AG04450 (cell line): ENCODE measurements around the gene GPR132. TPM values are rescaled to one million over a fixed set of nuclear protein-coding genes. Genes with fewer than 3 reads are reported as not detected.
"Not testable (repeated sequence)": the region's sequence is repeated elsewhere in the genome, so short reads cannot be mapped to it uniquely, and the experiment has no call there.

Experiments used
- CTCF ChIA-PET: fragments of 300-600, 350-600 bp; formaldehyde crosslinking; extraction: SDS; loops from one replicate; lab custom pipeline; 2022; ENCODE audit warnings: antibody characterized with exemption, inconsistent platforms; lab: Charles Lee
- POLR2A ChIA-PET: fragments of 350-600 bp; formaldehyde crosslinking; extraction: SDS; loops from one replicate; lab custom pipeline; 2021; ENCODE audit warnings: antibody characterized with exemption, inconsistent platforms; lab: Yijun Ruan, JAX
- DNase-seq: peaks from one replicate; pipeline ENCODE4 v3.0.0-alpha.2; 2011; ENCODE audit warnings: low read depth, low spot score
- H3K27ac ChIP-seq: one replicate; pipeline ENCODE4 v1.5.1; 2012; ENCODE audit warnings: low read depth, low read length, control low read depth
- H3K27me3 ChIP-seq: one replicate; pipeline ENCODE4 v1.6.0; 2012; ENCODE audit warnings: low read length; ENCODE audit not compliant: control insufficient read depth, insufficient read depth
- H3K4me3 ChIP-seq: 2 replicates; pipeline ENCODE4 v1.5.1; 2011; ENCODE audit warnings: mild to moderate bottlenecking, low read depth, low read length, control low read depth
- H3K9me3 ChIP-seq: 2 replicates; pipeline ENCODE4 v1.5.1; 2012; ENCODE audit warnings: low read length; ENCODE audit not compliant: control insufficient read depth, insufficient read depth
- polyA plus RNA-seq: library from polyadenylated mRNA; depleted of rRNA; stranded (reverse); fragments of >200 nt; gene quantifications from 2 replicates; pipeline ENCODE4 v1.2.3, GENCODE V29; 2011
- TF ChIP-seq, protein P1 (sequence below): IDR thresholded peaks from 2 replicates; pipeline ENCODE4 v1.5.1; 2011; ENCODE audit warnings: low read depth, low read length, control low read depth, inconsistent platforms

GPR132 gene
- polyA plus RNA-seq, 1 experiment = 0.07 TPM

DNA sequence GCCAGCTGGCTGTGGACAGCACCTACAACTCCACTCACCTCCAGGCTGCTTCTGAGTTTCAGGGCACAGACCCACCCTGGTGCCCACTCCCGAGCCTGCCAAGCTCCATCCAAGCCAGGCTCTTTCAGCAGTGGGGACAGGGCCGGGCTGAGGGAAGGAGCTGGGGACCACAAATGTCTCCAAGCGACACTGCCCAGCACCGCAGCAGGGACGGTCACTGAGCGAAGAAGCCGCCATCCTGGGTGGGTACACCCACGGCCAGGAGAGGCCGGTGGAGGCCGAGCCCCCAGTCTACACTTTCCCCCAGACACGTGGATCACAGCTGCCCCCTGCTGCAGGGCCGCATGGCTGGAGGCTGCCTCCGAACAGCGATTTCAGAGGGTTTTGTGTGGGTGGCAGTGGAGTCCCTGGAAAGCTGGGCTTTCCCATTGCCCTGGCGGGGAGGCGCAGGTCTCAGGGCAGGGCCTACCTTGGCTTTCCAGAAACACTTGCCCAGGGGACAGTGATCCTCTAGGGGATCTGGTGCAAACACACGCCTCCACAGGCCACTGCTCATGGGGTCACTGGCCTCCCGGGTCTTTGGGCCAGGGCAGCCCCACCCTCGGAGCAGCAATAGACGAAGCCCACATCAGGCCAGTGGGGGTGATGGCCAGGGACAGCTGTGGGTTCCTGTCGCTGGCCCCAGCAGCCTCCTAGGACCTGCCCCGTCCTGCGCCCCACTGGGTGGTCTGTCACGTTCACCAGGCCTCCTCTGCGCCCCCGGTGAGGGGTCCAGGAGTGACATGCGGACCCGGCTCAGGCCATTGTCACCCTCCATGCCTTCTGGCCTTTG, 1.2 kb upstream of the GPR132 start:
- H3K27me3 ChIP-seq = peaks cover 6% of the 10 kb centered on the region
- no peak for DNase-seq

DNA sequence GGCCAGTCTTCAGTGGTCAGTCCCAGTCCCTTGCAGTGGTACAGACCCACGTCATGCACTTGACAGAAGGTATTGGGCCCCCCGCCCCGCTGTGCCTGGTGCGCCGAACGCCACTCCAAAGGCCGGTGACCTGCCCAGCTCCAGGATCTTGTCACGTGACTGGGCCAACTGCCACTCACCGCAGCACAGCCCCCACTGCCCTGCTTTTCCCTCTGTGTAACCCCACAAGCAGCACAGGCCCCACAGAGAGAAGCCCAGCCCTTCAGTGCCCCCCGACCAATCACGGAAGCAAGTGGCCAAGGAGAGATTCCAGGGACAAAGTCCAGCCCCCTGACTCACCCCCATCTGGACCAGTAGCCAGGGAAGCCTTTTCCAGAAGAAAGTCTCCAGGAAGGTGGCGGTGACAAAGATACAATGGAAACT, 498 bp downstream of the GPR132 start:
- H3K4me3 ChIP-seq = no peak overlapping the region
- TF ChIP-seq, protein P1, sequence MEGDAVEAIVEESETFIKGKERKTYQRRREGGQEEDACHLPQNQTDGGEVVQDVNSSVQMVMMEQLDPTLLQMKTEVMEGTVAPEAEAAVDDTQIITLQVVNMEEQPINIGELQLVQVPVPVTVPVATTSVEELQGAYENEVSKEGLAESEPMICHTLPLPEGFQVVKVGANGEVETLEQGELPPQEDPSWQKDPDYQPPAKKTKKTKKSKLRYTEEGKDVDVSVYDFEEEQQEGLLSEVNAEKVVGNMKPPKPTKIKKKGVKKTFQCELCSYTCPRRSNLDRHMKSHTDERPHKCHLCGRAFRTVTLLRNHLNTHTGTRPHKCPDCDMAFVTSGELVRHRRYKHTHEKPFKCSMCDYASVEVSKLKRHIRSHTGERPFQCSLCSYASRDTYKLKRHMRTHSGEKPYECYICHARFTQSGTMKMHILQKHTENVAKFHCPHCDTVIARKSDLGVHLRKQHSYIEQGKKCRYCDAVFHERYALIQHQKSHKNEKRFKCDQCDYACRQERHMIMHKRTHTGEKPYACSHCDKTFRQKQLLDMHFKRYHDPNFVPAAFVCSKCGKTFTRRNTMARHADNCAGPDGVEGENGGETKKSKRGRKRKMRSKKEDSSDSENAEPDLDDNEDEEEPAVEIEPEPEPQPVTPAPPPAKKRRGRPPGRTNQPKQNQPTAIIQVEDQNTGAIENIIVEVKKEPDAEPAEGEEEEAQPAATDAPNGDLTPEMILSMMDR = no peak
- DNase-seq = no peak
- no peaks in the 10 kb centered on the region; the same call in 1 of the 2 replicates for H3K9me3 ChIP-seq
- no peak overlapping the region for H3K27ac ChIP-seq
- H3K27me3 ChIP-seq = peaks cover 4% of the 10 kb centered on the region
- POLR2A ChIA-PET = no interaction called here
- CTCF ChIA-PET = interaction anchor here (3.1 kb wide), 1 partner anchor 19 kb away, joined by 17 read pairs; no protein-coding TSS in a partner anchor

More for the DNA sequence above, 1.2 kb upstream of the GPR132 start:
- ChIA-PET CTCF (interaction anchor here (0.6 to 1.4 kb wide), 3 partner anchors 21 to 240 kb away, joined by 3 to 6 read pairs (median 5); no protein-coding TSS in a partner anchor), POLR2A (interaction anchor here (0.7 kb wide), 1 partner anchor 88 kb away, joined by 3 read pairs; the partner anchor contains the start of gene AHNAK2)
- Histone ChIP-seq H3K9me3 (peaks cover 1% of the 10 kb centered on the region; the same call in 1 of the 2 replicates), H3K4me3 (no peak overlapping the region), H3K27ac (no peak overlapping the region)
- TF ChIP-seq, protein P1 = no peak

DNA sequence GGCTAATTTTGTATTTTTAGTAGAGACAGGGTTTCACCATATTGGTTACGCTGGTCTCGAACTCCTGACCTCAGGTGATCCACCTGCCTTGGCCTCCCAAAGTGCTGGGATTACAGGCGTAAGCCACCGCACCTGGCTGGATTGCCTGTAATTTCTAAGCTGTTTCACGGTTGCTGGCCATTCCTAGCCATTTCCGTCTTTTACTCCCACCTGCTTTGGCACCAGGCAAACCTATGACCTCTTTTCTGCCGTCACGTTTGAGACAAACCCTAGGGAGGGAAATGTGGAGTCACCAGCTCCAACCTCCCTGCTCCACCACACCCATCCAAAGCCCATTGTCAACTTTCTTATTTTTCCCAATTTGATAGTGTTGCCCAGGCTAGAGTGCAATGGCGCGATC, 1.2 kb downstream of the GPR132 start:
- POLR2A ChIA-PET = no interaction called here
- CTCF ChIA-PET = interaction anchor here (3.1 kb wide), 1 partner anchor 18 kb away, joined by 17 read pairs; no protein-coding TSS in a partner anchor
- DNase-seq = no peak
- H3K27ac ChIP-seq = no peak overlapping the region
- no peak overlapping the region for H3K4me3 ChIP-seq
- peaks cover 5% of the 10 kb centered on the region for H3K27me3 ChIP-seq
- no peaks in the 10 kb centered on the region; the same call in 1 of the 2 replicates for H3K9me3 ChIP-seq
- TF ChIP-seq, protein P1 = no peak

DNA sequence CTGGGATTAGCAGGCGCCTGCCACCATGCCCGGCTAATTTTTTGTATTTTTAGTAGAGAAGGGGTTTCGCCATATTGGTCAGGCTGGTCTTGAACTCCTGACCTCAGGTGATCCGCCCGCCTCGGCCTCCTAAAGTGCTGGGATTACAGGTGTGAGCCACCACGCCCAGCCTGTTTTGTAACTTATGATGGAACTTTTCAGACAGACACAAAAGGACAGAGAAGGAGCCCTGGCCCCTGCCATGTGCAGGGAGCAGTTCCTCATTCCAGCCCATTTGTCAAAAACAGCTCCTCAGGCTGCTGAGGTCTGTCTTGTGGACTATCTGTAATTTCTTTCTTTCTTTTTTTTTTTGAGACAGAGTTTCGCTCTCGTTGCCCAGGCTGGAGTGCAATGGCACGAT, 1.7 kb downstream of the GPR132 start:
- H3K27me3 ChIP-seq, POLR2A ChIA-PET, H3K4me3 ChIP-seq, H3K9me3 ChIP-seq, H3K27ac ChIP-seq, DNase-seq: not testable (repeated sequence)
- CTCF ChIA-PET = interaction anchor here (0.6 to 3.1 kb wide), 3 partner anchors 18 to 130 kb away, joined by 3 to 17 read pairs (median 4); no protein-coding TSS in a partner anchor

DNA sequence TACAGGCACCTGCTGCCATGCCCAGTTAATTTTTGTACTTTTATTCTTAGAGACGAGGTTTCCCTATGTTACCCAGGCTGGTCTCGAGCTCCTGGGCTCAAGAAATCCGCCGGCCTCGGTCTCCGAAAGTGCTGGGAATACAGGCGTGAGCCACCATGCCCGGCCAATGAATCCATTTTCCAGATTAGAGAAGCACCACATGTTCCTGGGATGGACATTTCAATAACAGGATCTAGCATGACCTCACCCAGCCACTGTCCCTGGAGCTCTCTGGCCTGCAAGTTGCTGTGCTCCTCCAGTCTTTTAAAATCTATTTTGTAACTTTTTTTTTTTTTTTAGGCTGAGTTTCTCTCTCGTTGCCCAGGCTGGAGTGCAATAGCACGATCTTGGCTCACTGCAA, 2.2 kb downstream of the GPR132 start:
- DNase-seq = no peak
- Histone ChIP-seq H3K27ac (no peak overlapping the region), H3K27me3 (peaks cover 6% of the 10 kb centered on the region), H3K4me3 (no peak overlapping the region), H3K9me3 (no peaks in the 10 kb centered on the region; the same call in 1 of the 2 replicates)
- TF ChIP-seq, protein P1 = no peak
- POLR2A ChIA-PET = interaction anchor here (0.6 kb wide), 1 partner anchor 31 kb away, joined by 3 read pairs; no protein-coding TSS in a partner anchor
- CTCF ChIA-PET = interaction anchor here (0.6 to 3.1 kb wide), 3 partner anchors 17 to 130 kb away, joined by 3 to 17 read pairs (median 4); no protein-coding TSS in a partner anchor
